HCT116 (cell line): ENCODE results near the gene ULBP2. TPM values are rescaled to one million over a fixed set of nuclear protein-coding genes. Genes with fewer than 3 reads are reported as not detected.

ENCODE experiments used
- ATAC-seq: fragments of 200-7000 bp; cut with Tn5 transposase; 2 replicates; pipeline ENCODE4 v1.9.1; 2020; ENCODE audit warnings: mild to moderate bottlenecking, moderate library complexity
- BruUV-seq: library from RNA; stranded (reverse); fragments of 400-500 nt; replicated peaks from 2 replicates; lab custom pipeline; 2021; lab: Mats Ljungman, UMichigan
- CTCF ChIA-PET: fragments of 300-600 bp; sonication (Branson Sonifier 250); formaldehyde crosslinking; loops from one replicate; lab custom pipeline; 2021; ENCODE audit warnings: antibody characterized with exemption; lab: Charles Lee
- POLR2A ChIA-PET: fragments of 300-600, 350-600 bp; sonication (Branson Sonifier 250); formaldehyde crosslinking; loops from one replicate; lab custom pipeline; 2021; ENCODE audit warnings: antibody characterized with exemption; lab: Charles Lee
- RAD21 ChIA-PET, 2 experiments: fragments of 300-600 bp; sonication (Branson Sonifier 250); formaldehyde crosslinking; loops; one replicate each; lab custom pipeline; 2023; ENCODE audit warnings: low total read pairs in 2 of 2; ENCODE audit not compliant: uncharacterized antibody in 2 of 2, unreplicated experiment in 2 of 2, low non-redundant PET in 1 of 2; lab: Charles Lee
- DNase-seq: peaks from one replicate; pipeline ENCODE4 v3.0.0-alpha.2; 2010; ENCODE audit warnings: low read depth, low spot score
- H2AFZ ChIP-seq: fragments of 200-600 bp; shearing (Covaris generic), sonication (generic); 2 replicates; pipeline ENCODE4 v1.6.1; 2017; ENCODE audit warnings: low read depth, mixed run types, mixed read lengths, antibody characterized with exemption, low read length; ENCODE audit not compliant: poor library complexity, severe bottlenecking
- H3K27ac ChIP-seq: 2 replicates; pipeline ENCODE4 v1.5.1; 2012; ENCODE audit warnings: low read depth, low read length
- H3K27me3 ChIP-seq: fragments of 200-600 bp; sonication (generic); 2 replicates; pipeline ENCODE4 v1.6.1; 2016; ENCODE audit warnings: mixed run types, low read length, mixed read lengths; ENCODE audit not compliant: insufficient read depth
- H3K36me3 ChIP-seq, 2 experiments: fragments of 200-500 bp in 1 of 2; fragments of 200-600 bp in 1 of 2; sonication (Bioruptor generic) in 1 of 2; sonication (generic) in 1 of 2; 2 replicates each; pipeline versions ENCODE4 v1.5.1 to v1.6.1; 2014 to 2016; ENCODE audit warnings: low read length in 2 of 2, inconsistent platforms in 1 of 2, mixed read lengths in 1 of 2, mixed run types in 1 of 2; ENCODE audit not compliant: insufficient read depth in 2 of 2, control insufficient read depth in 1 of 2
- H3K4me1 ChIP-seq, 2 experiments: fragments of 200-600 bp in 1 of 2; sonication (generic) in 1 of 2; 2 replicates each; pipeline versions ENCODE4 v1.5.1 to v1.6.1; 2012 to 2017; ENCODE audit warnings: low read length in 2 of 2, inconsistent platforms in 1 of 2, mild to moderate bottlenecking in 1 of 2, mixed read lengths in 1 of 2, mixed run types in 1 of 2, moderate library complexity in 1 of 2; ENCODE audit not compliant: insufficient read depth in 2 of 2, control insufficient read depth in 1 of 2
- H3K4me2 ChIP-seq: fragments of 200-600 bp; sonication (generic); 2 replicates; pipeline ENCODE4 v1.6.1; 2017; ENCODE audit warnings: mixed run types, low read length, mixed read lengths
- H3K4me3 ChIP-seq, 2 experiments: fragments of 200-600 bp in 1 of 2; sonication (generic) in 1 of 2; replicated peaks in 1 of 2; 2 replicates each; pipeline ENCODE4 v1.5.1; 2011 to 2016; ENCODE audit warnings: low read length in 2 of 2, control low read depth in 1 of 2, low read depth in 1 of 2, mild to moderate bottlenecking in 1 of 2, mixed read lengths in 1 of 2, mixed run types in 1 of 2
- H3K79me2 ChIP-seq: fragments of 200-600 bp; sonication (generic); 2 replicates; pipeline ENCODE4 v1.6.1; 2017; ENCODE audit warnings: mild to moderate bottlenecking, mixed run types, low read length, moderate library complexity, mixed read lengths; ENCODE audit not compliant: insufficient read depth
- H3K9ac ChIP-seq: fragments of 200-600 bp; sonication (generic); 2 replicates; pipeline ENCODE4 v1.6.1; 2016; ENCODE audit warnings: low read length, mixed read lengths
- H3K9me2 ChIP-seq: fragments of 200-600 bp; sonication (generic), shearing (Covaris generic); 2 replicates; pipeline ENCODE4 v1.6.1; 2017; ENCODE audit warnings: mixed run types, mild to moderate bottlenecking, moderate library complexity; ENCODE audit not compliant: insufficient read depth
- H3K9me3 ChIP-seq, 2 experiments: fragments of 200-500 bp in 1 of 2; fragments of 200-600 bp in 1 of 2; sonication (Bioruptor generic) in 1 of 2; sonication (generic) in 1 of 2; 2 replicates each; pipeline ENCODE4 v1.6.1; 2014 to 2017; ENCODE audit warnings: low read length in 2 of 2, mixed read lengths in 2 of 2, inconsistent platforms in 1 of 2, low read depth in 1 of 2, mild to moderate bottlenecking in 1 of 2, mixed run types in 1 of 2, moderate library complexity in 1 of 2; ENCODE audit not compliant: control insufficient read depth in 1 of 2, insufficient read depth in 1 of 2
- H4K20me1 ChIP-seq: fragments of 200-600 bp; sonication (generic), shearing (Covaris generic); 2 replicates; pipeline ENCODE4 v1.6.1; 2017; ENCODE audit warnings: mixed run types, mild to moderate bottlenecking, moderate library complexity; ENCODE audit not compliant: insufficient read depth
- CEBPB ChIP-seq: IDR thresholded peaks from 2 replicates; pipeline ENCODE4 v1.6.1; 2012; ENCODE audit warnings: low read depth
- ELF1 ChIP-seq: IDR thresholded peaks from 2 replicates; pipeline ENCODE4 v1.6.1; 2012; ENCODE audit warnings: low read depth, borderline replicate concordance
- POLR2A ChIP-seq: IDR thresholded peaks from 2 replicates; pipeline ENCODE4 v1.7.0; 2011; ENCODE audit warnings: borderline replicate concordance; ENCODE audit not compliant: insufficient read depth, insufficient read length; ENCODE audit errors: extremely low read depth
- POLR2AphosphoS5 ChIP-seq: IDR thresholded peaks from 2 replicates; pipeline ENCODE4 v1.6.1; 2011; ENCODE audit warnings: mild to moderate bottlenecking, low read depth, low read length, moderate library complexity
- SP1 ChIP-seq: IDR thresholded peaks from 2 replicates; pipeline ENCODE4 v1.6.1; 2012; ENCODE audit warnings: low read depth
- ZNF274 ChIP-seq: fragments of 200-500 bp; sonication (Bioruptor generic); IDR thresholded peaks from 2 replicates; pipeline ENCODE4 v1.6.1; 2014; ENCODE audit warnings: mild to moderate bottlenecking, low read depth, low read length, inconsistent platforms
- intact Hi-C: fragments of 100-400 bp; cut with micrococcal nuclease; formaldehyde crosslinking; loops from 2 replicates; pipeline ENCODE4 v1.10.0; 2022
- total RNA-seq: library from RNA; stranded (reverse); gene quantifications from one replicate; pipeline ENCODE4 v1.2.1, GENCODE V29; 2021; ENCODE audit not compliant: unreplicated experiment

Gene ULBP2
- total RNA-seq, 1 experiment from 2014 or later, result 10.2 TPM

GRCh38 chr6:149905371-149905910 is 36.4 kb upstream of the ULBP2 start:
- intact Hi-C loops, result no loop called here
- H3K9me2 ChIP-seq, result no peaks in the 10 kb centered on the region
- no peaks in the 10 kb centered on the region for H3K36me3 ChIP-seq
- RAD21 ChIA-PET, result no interaction called here
- H4K20me1 ChIP-seq, result no peaks in the 10 kb centered on the region
- no peak for TF ChIP-seq ELF1
- TF ChIP-seq CEBPB, result no peak
- no peak for TF ChIP-seq POLR2AphosphoS5
- no peak for TF ChIP-seq ZNF274
- TF ChIP-seq SP1, result no peak
- no peak for TF ChIP-seq POLR2A
- ATAC-seq (no peak), DNase-seq (no peak)
- no TSS peak for BruUV-seq
- no peak overlapping the region for H3K4me2 ChIP-seq
- H3K4me3 ChIP-seq, result no peak overlapping the region
- H3K27me3 ChIP-seq, result no peaks in the 10 kb centered on the region
- no peak overlapping the region for H3K27ac ChIP-seq
- H3K9me3 ChIP-seq, result peaks cover 5 to 6% of the 10 kb centered on the region in 2 experiments; a peak in 2 of 4 replicates
- H3K4me1 ChIP-seq, result no peaks in the 10 kb centered on the region
- CTCF ChIA-PET, result interaction anchor here (1.4 to 1.5 kb wide), 2 partner anchors 10 to 70 kb away, joined by 3 to 6 read pairs; no protein-coding TSS in a partner anchor
- no peaks in the 10 kb centered on the region for H3K79me2 ChIP-seq
- no peak overlapping the region for H3K9ac ChIP-seq
- POLR2A ChIA-PET, result no interaction called here
- H2AFZ ChIP-seq, result no peak overlapping the region

DNA sequence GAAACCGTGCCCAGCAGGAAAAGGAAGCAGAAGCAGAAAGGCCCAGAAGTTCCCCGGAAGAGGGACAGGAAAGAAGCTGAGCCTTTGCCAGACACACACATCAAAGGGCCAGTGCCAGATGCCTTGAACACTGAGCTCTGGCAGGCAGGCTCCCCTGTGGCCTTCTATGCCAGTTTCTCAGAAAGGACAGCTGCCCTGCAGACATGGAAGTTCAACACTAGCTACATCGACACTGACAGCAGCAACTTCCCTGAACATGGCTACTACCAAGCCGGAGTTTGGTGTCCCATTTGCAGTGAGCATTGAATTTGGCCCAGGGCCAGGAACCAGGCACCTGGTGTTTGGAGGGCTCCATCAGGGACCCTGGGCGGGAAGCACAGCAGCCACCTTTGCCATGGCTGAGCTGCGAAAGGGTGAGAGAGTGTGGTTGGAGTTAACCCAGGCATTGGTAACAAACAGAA is 35.9 kb upstream of the ULBP2 start:
- no peaks in the 10 kb centered on the region for H3K27me3 ChIP-seq
- ChIA-PET POLR2A (interaction anchor here (0.6 kb wide), 1 partner anchor 9 kb away, joined by 3 read pairs; no protein-coding TSS in a partner anchor), RAD21 (no interaction called here), CTCF (no interaction called here)
- intact Hi-C loops, result no loop called here
- H3K4me2 ChIP-seq, result no peak overlapping the region
- no peak overlapping the region for H2AFZ ChIP-seq
- no peak overlapping the region for H3K9ac ChIP-seq
- ATAC-seq (no peak), DNase-seq (no peak)
- no TSS peak for BruUV-seq
- H3K36me3 ChIP-seq, result no peaks in the 10 kb centered on the region
- TF ChIP-seq SP1, result no peak
- no peaks in the 10 kb centered on the region for H3K4me1 ChIP-seq
- no peaks in the 10 kb centered on the region for H4K20me1 ChIP-seq
- H3K9me3 ChIP-seq, result peaks cover 5 to 6% of the 10 kb centered on the region in 2 experiments; a peak in 2 of 4 replicates
- no peak overlapping the region for H3K4me3 ChIP-seq
- no peaks in the 10 kb centered on the region for H3K9me2 ChIP-seq
- H3K27ac ChIP-seq, result no peak overlapping the region
- H3K79me2 ChIP-seq, result no peaks in the 10 kb centered on the region
